Liver (tissue), 9 donors: ENCODE measurements around the gene TSPAN32. TPM values are rescaled to one million over a fixed set of nuclear protein-coding genes. Genes with fewer than 3 reads are reported as not detected.

Experiments
- DNase-seq: peaks from one replicate; pipeline ENCODE4 v3.0.0-alpha.2; 2017; ENCODE audit warnings: low spot score
- H3K27ac ChIP-seq, 2 donors: one replicate each; pipeline ENCODE4 v1.7.0; 2013; ENCODE audit warnings: inconsistent platforms in 2 of 2, low read length in 2 of 2, control low read depth in 1 of 2, low read depth in 1 of 2, mild to moderate bottlenecking in 1 of 2
- H3K27me3 ChIP-seq, 4 donors: one replicate each; pipeline versions ENCODE4 v1.6.1 to v1.7.0; 2013; ENCODE audit warnings: low read length in 3 of 4, inconsistent platforms in 1 of 4, mild to moderate bottlenecking in 1 of 4, moderate library complexity in 1 of 4; ENCODE audit not compliant: control insufficient read depth in 4 of 4, insufficient read depth in 4 of 4
- H3K36me3 ChIP-seq, 4 donors: one replicate each; pipeline versions ENCODE4 v1.6.1 to v1.7.0; 2013; ENCODE audit warnings: low read length in 3 of 4, mild to moderate bottlenecking in 3 of 4, low read depth in 1 of 4, moderate library complexity in 1 of 4; ENCODE audit not compliant: control insufficient read depth in 4 of 4, insufficient read depth in 3 of 4
- H3K4me1 ChIP-seq, 4 donors: one replicate each; pipeline versions ENCODE4 v1.6.1 to v1.7.0; 2013; ENCODE audit warnings: low read length in 3 of 4, mild to moderate bottlenecking in 3 of 4, moderate library complexity in 1 of 4; ENCODE audit not compliant: control insufficient read depth in 4 of 4, insufficient read depth in 4 of 4
- H3K4me3 ChIP-seq, 3 donors: one replicate each; pipeline versions ENCODE4 v1.6.1 to v1.7.0; 2013; ENCODE audit warnings: low read length in 3 of 3, control low read depth in 1 of 3, low read depth in 1 of 3, mild to moderate bottlenecking in 1 of 3
- H3K9ac ChIP-seq, 2 donors: one replicate each; pipeline ENCODE4 v1.7.0; 2013; ENCODE audit warnings: low read length in 2 of 2, mild to moderate bottlenecking in 2 of 2, moderate library complexity in 2 of 2, control low read depth in 1 of 2, low read depth in 1 of 2
- H3K9me3 ChIP-seq, 4 donors: one replicate each; pipeline versions ENCODE4 v1.6.1 to v1.7.0; 2013; ENCODE audit warnings: low read length in 3 of 4; ENCODE audit not compliant: control insufficient read depth in 4 of 4
- ATF3 ChIP-seq: IDR thresholded peaks from 2 replicates; pipeline ENCODE4 v1.6.1; 2016; ENCODE audit warnings: antibody characterized with exemption
- CTCF ChIP-seq: fragments of 150-350 bp; IDR thresholded peaks from 2 replicates; pipeline ENCODE4 v1.5.1; 2017; ENCODE audit warnings: improper control_type of control experiment, low read depth, low read length; ENCODE audit not compliant: missing input control
- EGR1 ChIP-seq, 2 donors: IDR thresholded peaks; 2 replicates each; pipeline ENCODE4 v1.6.1; 2016 to 2018; ENCODE audit warnings: antibody characterized with exemption in 2 of 2, low read depth in 2 of 2
- FOXA2 ChIP-seq: IDR thresholded peaks from 2 replicates; pipeline ENCODE4 v1.6.1; 2016; ENCODE audit warnings: antibody characterized with exemption
- HNF4A ChIP-seq, 2 donors: conservative IDR thresholded peaks; 2 replicates each; pipeline ENCODE4 v1.6.1; 2016; ENCODE audit warnings: antibody characterized with exemption in 2 of 2, mild to moderate bottlenecking in 2 of 2
- MAX ChIP-seq: IDR thresholded peaks from 2 replicates; pipeline ENCODE4 v1.6.1; 2016; ENCODE audit warnings: antibody characterized with exemption
- NR2F2 ChIP-seq: IDR thresholded peaks from 2 replicates; pipeline ENCODE4 v1.6.1; 2016; ENCODE audit warnings: antibody characterized with exemption
- REST ChIP-seq: IDR thresholded peaks from 2 replicates; pipeline ENCODE4 v1.6.1; 2016; ENCODE audit warnings: antibody characterized with exemption, mild to moderate bottlenecking
- SP1 ChIP-seq: IDR thresholded peaks from 2 replicates; pipeline ENCODE4 v1.6.1; 2018; ENCODE audit warnings: antibody characterized with exemption, mild to moderate bottlenecking
- TAF1 ChIP-seq: conservative IDR thresholded peaks from 2 replicates; pipeline ENCODE4 v1.6.1; 2016; ENCODE audit warnings: antibody characterized with exemption, mild to moderate bottlenecking
- YY1 ChIP-seq: IDR thresholded peaks from 2 replicates; pipeline ENCODE4 v1.6.1; 2016; ENCODE audit warnings: antibody characterized with exemption, mild to moderate bottlenecking
- ZBTB33 ChIP-seq: IDR thresholded peaks from 2 replicates; pipeline ENCODE4 v1.6.1; 2016; ENCODE audit warnings: antibody characterized with exemption
- WGBS: extraction: QIAGEN DNeasy Blood & Tissue Kit; methylation state at CpG from one replicate; pipeline ENCODE4 v1.1.7; 2013; 5-methylcytosine and 5-hydroxymethylcytosine counted together
- polyA plus RNA-seq, 2 donors: library from polyadenylated mRNA; stranded (reverse) in 1 of 2; unstranded in 1 of 2; fragments of 200-250 nt in 1 of 2; fragments of >200 nt in 1 of 2; fragmentation: Nextera tagmentation in 1 of 2; extraction: Ambion mirVana in 1 of 2; gene quantifications; one replicate each; pipeline versions ENCODE4 v1.2.1 to v1.2.3, GENCODE V29; 2013 to 2015
- total RNA-seq, 2 donors: library from RNA; depleted of rRNA; stranded (reverse); fragments of >200 nt; gene quantifications; one replicate each; pipeline ENCODE4 v1.2.3, GENCODE V29; 2014
- donor health status: healthy.
- donor health status: healthy.
- donor health status: healthy.
- donor health status: healthy.
- donor health status: healthy.

The TSPAN32 gene
- total and polyA plus RNA-seq, 4 donors: 0.25 to 71.4 (median 0.45) TPM

GRCh38 chr11:2351701-2352100 lies 49.9 kb downstream of the TSPAN32 start:
- WGBS: 49% methylated on average over 3 of the region's 3 CpGs
- Histone ChIP-seq H3K9ac (no peak overlapping the region), H3K36me3 (no peaks in the 10 kb centered on the region), H3K4me3 (no peak overlapping the region), H3K27me3 (no peaks in the 10 kb centered on the region), H3K4me1 (peaks cover 0 to 12% (median 10%) of the 10 kb centered on the region in 4 donors), H3K9me3 (no peaks in the 10 kb centered on the region), H3K27ac (no peak overlapping the region)
- DNase-seq: no peak
- TF ChIP-seq HNF4A (conservative IDR thresholded peaks at IDR 0.05) (peak in 1 of 2 donors; percentile 14), EGR1 (IDR thresholded peaks at IDR 0.05; ENCODE audit: low read depth in 2 of 2) (no peak)

- Histone ChIP-seq H3K4me3 (no peak overlapping the region), H3K4me1 (peaks cover 0 to 7% (median 5%) of the 10 kb centered on the region in 4 donors), H3K9ac (no peak overlapping the region), H3K9me3 (no peaks in the 10 kb centered on the region), H3K36me3 (no peaks in the 10 kb centered on the region), H3K27me3 (no peaks in the 10 kb centered on the region), H3K27ac (no peak overlapping the region)
- DNase-seq: no peak
- TF ChIP-seq EGR1 (IDR thresholded peaks at IDR 0.05; ENCODE audit: low read depth in 2 of 2) (no peak), NR2F2 (no peak), YY1 (no peak), REST (no peak), MAX (no peak), ATF3 (no peak), FOXA2 (no peak), CTCF (no peak), SP1 (no peak), TAF1 (no peak), ZBTB33 (no peak), HNF4A (conservative IDR thresholded peaks at IDR 0.05) (no peak)
- 89% methylated on average over 4 of the region's 4 CpGs for WGBS
Observed at GRCh38 chr11:2352420-2352819, 50.6 kb downstream of the TSPAN32 start.
